Panc1 (cell line): ENCODE measurements around the gene ADH5. TPM values are rescaled to one million over a fixed set of nuclear protein-coding genes. Genes with fewer than 3 reads are reported as not detected.

Experiments used
- ATAC-seq: fragments of 200-7000 bp; cut with Tn5 transposase; 2 replicates; pipeline ENCODE4 v1.9.1; 2020; ENCODE audit warnings: mild to moderate bottlenecking, moderate library complexity
- BruUV-seq: library from RNA; stranded (reverse); fragments of 400-500 nt; replicated peaks from 2 replicates; lab custom pipeline; 2021; lab: Mats Ljungman, UMichigan
- CTCF ChIA-PET: fragments of 300-600 bp; sonication (Branson Sonifier 250); formaldehyde crosslinking; loops from one replicate; lab custom pipeline; 2022; ENCODE audit warnings: antibody characterized with exemption; lab: Charles Lee
- POLR2A ChIA-PET: fragments of 300-600 bp; sonication (Branson Sonifier 250); formaldehyde crosslinking; loops from one replicate; lab custom pipeline; 2022; ENCODE audit warnings: antibody characterized with exemption; lab: Charles Lee
- DNase-seq: peaks from one replicate; pipeline ENCODE4 v3.0.0-alpha.2; 2010; ENCODE audit warnings: low read depth, low spot score
- H3K27ac ChIP-seq: 2 replicates; pipeline ENCODE4 v1.5.1; 2011; ENCODE audit warnings: mild to moderate bottlenecking, low read length, inconsistent platforms
- H3K27me3 ChIP-seq: fragments of 200-500 bp; sonication (Bioruptor generic); 2 replicates; pipeline ENCODE4 v1.6.0; 2014; ENCODE audit warnings: low read length, inconsistent platforms; ENCODE audit not compliant: control insufficient read depth, insufficient read depth
- H3K36me3 ChIP-seq: fragments of 200-500 bp; sonication (Bioruptor generic); 2 replicates; pipeline ENCODE4 v1.5.1; 2014; ENCODE audit warnings: inconsistent platforms, mild to moderate bottlenecking, low read length, moderate library complexity; ENCODE audit not compliant: control insufficient read depth, insufficient read depth
- H3K4me1 ChIP-seq: 2 replicates; pipeline ENCODE4 v1.5.1; 2011; ENCODE audit warnings: inconsistent platforms, mild to moderate bottlenecking, low read length, moderate library complexity; ENCODE audit not compliant: control insufficient read depth, insufficient read depth
- H3K4me3 ChIP-seq, 2 experiments: 2 replicates each; pipeline ENCODE4 v1.5.1; 2011 to 2012; ENCODE audit warnings: low read depth in 2 of 2, low read length in 2 of 2, mild to moderate bottlenecking in 2 of 2, inconsistent platforms in 1 of 2, moderate library complexity in 1 of 2
- H3K9me3 ChIP-seq: fragments of 200-500 bp; sonication (Bioruptor generic); 2 replicates; pipeline ENCODE4 v1.5.1; 2014; ENCODE audit warnings: low read depth, mild to moderate bottlenecking, inconsistent platforms, low read length, moderate library complexity; ENCODE audit not compliant: control insufficient read depth, insufficient read depth
- CTCF ChIP-seq: fragments of 450-650 bp; IDR thresholded peaks from 2 replicates; pipeline ENCODE4 v1.5.1; 2017; ENCODE audit warnings: mild to moderate bottlenecking
- POLR2AphosphoS5 ChIP-seq: IDR thresholded peaks from 2 replicates; pipeline ENCODE4 v1.6.1; 2012; ENCODE audit warnings: mild to moderate bottlenecking, low read depth, low read length, moderate library complexity
- REST ChIP-seq, 2 experiments: IDR thresholded peaks; 2 replicates each; pipeline ENCODE4 v1.6.1; 2011 to 2012; ENCODE audit warnings: low read depth in 2 of 2, control low read depth in 1 of 2, low read length in 1 of 2, mild to moderate bottlenecking in 1 of 2, moderate library complexity in 1 of 2; ENCODE audit not compliant: insufficient read depth in 1 of 2
- SIN3A ChIP-seq: IDR thresholded peaks from 2 replicates; pipeline ENCODE4 v1.6.1; 2012; ENCODE audit warnings: low read depth, mild to moderate bottlenecking, low read length, moderate library complexity, borderline replicate concordance; ENCODE audit not compliant: insufficient read depth
- TCF7L2 ChIP-seq: IDR thresholded peaks from 2 replicates; pipeline ENCODE4 v1.6.1; 2011; ENCODE audit warnings: mild to moderate bottlenecking, low read depth, low read length, inconsistent platforms
- in situ Hi-C: cut with HindIII; loops from 2 replicates; pipeline ENCODE4 v1.10.0; 2016; ENCODE audit warnings: low sequenced_read_pairs, low pct_unique_long_range_greater_than_20kb
- intact Hi-C: fragments of 100-400 bp; cut with micrococcal nuclease; formaldehyde crosslinking; loops from one replicate; pipeline ENCODE4 v1.10.0; 2022; ENCODE audit not compliant: unreplicated experiment
- total RNA-seq: library from RNA; stranded (reverse); gene quantifications from one replicate; pipeline ENCODE4 v1.2.1, GENCODE V29; 2021; ENCODE audit not compliant: unreplicated experiment

The ADH5 gene
- total RNA-seq, 1 experiment from 2014 or later = 117 TPM

GRCh38 chr4:99077177-99077576, 11.4 kb downstream of the ADH5 start:
- in situ Hi-C loops (no loop called here), intact Hi-C loops (no loop called here)
- Histone ChIP-seq H3K27ac (no peak overlapping the region), H3K4me1 (no peaks in the 10 kb centered on the region), H3K4me3 (no peak overlapping the region), H3K27me3 (no peaks in the 10 kb centered on the region), H3K9me3 (no peaks in the 10 kb centered on the region), H3K36me3 (peaks cover 21% of the 10 kb centered on the region)
- ChIA-PET POLR2A (no interaction called here), CTCF (no interaction called here)
- TF ChIP-seq SIN3A (no peak), POLR2AphosphoS5 (no peak)
- BruUV-seq = no TSS peak
- no peak for DNase-seq
- ATAC-seq = no peak

DNA sequence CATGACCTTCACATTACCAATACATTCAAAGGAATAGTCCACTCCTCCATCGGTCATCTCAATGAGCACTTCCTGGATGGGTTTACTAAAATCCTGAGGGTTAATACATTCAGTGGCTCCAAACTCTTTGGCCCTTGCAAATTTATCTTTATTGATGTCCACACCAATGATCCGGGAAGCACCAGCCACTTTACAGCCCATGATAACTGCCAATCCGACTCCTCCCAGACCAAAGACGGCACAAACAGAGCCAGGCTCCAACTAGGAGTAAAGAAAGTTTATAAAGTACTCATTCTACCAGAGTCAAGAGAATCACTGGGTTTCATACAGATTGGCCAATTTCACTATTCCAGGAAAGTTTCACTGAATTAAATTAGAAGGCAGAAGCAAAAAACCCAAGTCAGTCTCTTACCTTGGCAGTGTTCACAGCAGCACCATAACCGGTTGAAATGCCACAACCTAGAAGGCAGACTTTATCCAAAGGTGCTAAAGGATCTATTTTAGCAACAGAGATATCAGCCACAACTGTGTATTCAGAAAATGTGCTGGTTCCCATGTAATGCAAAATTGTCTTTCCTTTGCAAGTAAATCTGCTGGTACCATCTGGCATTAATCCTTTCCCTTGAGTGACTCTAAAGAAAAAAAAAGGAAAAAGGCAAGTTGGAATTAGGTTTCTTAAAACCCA, 12.2 kb downstream of the ADH5 start:
- no peaks in the 10 kb centered on the region for H3K4me1 ChIP-seq
- ChIA-PET CTCF (no interaction called here), POLR2A (no interaction called here)
- ATAC-seq (no peak), DNase-seq (no peak)
- BruUV-seq = no TSS peak
- H3K27me3 ChIP-seq = no peaks in the 10 kb centered on the region
- intact Hi-C loops = no loop called here
- no peak overlapping the region for H3K4me3 ChIP-seq
- H3K27ac ChIP-seq = no peak overlapping the region
- no peaks in the 10 kb centered on the region for H3K9me3 ChIP-seq
- TF ChIP-seq REST (IDR thresholded peaks at IDR 0.05; ENCODE audit: insufficient read depth in 1 of 2, low read depth in 2 of 2, low read length in 1 of 2) (no peak), TCF7L2 (no peak), CTCF (no peak), POLR2AphosphoS5 (no peak), SIN3A (no peak)
- H3K36me3 ChIP-seq = peaks cover 23% of the 10 kb centered on the region
- in situ Hi-C loops = no loop called here

- no peak for ATAC-seq
- in situ Hi-C loops = no loop called here
- CTCF ChIA-PET = no interaction called here
- Histone ChIP-seq H3K9me3 (no peaks in the 10 kb centered on the region), H3K27ac (no peak overlapping the region), H3K4me3 (no peak overlapping the region), H3K36me3 (peaks cover 20% of the 10 kb centered on the region), H3K27me3 (no peaks in the 10 kb centered on the region), H3K4me1 (no peaks in the 10 kb centered on the region)
- DNase-seq = no peak
- intact Hi-C loops = no loop called here
- no TSS peak for BruUV-seq
- POLR2A ChIA-PET = no interaction called here
- TF ChIP-seq POLR2AphosphoS5 (no peak), CTCF (no peak), SIN3A (no peak), TCF7L2 (no peak), REST (IDR thresholded peaks at IDR 0.05; ENCODE audit: insufficient read depth in 1 of 2, low read depth in 2 of 2, low read length in 1 of 2) (no peak)
These were observed 13.8 kb downstream of the ADH5 start for GRCh38 chr4:99074816-99075215.
